GM18519 (cell line): ENCODE results near the gene PEX16.

Experiments used
- ATAC-seq: cut with Tn5 transposase; IDR thresholded peaks from one replicate; pipeline ENCODE4 v1.9.1; 2021; ENCODE audit warnings: mild to moderate bottlenecking, moderate library complexity; ENCODE audit not compliant: unreplicated experiment, low FRiP score

The PEX16 gene

DNA sequence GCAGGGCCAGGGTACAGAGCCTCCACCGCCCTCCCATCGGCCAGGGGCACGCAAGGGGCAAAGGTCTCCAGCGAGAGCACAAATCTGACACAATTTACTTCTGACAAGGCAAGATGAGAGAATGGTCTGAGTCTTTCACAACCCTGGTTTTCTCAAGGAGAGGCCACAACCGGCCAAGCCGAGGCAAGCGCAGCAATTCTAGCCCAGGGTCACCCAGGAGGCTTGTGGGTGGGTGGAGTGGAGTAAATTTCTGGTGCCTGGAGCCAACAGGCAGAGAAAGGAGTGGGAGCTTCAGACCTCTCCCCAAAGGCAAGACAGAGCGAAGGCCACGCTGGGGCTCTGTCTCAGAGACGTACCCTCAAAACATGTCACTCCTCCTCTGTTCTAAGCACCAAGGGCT is 14.1 kb upstream of the PEX16 start:
- ATAC-seq, result no peak

DNA sequence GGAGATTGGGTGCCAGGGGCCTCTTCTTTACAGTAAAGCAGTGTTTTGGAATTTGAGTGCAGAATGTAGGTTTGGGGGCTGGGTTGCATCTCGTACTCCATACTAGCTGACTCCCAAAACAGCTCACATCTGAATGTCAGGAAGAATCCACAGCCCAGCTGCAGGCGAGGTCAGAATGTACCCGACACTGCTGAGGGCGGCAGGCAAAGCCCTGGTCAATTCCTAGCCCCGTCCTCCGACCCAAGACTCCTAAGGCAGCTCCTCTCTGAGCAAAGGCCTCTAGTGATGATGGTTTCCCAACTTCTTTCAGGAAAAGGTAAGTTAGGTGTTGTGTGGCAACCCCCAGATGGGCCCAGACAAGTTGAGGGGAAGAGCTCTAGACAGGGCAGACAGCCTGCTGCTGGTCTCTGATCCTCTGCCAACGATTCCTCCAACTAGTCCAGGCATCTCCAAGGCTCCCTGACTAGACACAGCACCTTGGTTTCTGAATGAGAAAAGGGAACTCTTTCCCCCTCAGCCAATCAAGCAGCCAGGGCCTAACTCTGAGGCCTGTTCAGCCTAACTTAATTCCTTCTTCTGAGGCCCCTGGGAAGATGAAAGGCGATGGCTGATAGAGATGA is 13.4 kb upstream of the PEX16 start:
- ATAC-seq, result no peak

DNA sequence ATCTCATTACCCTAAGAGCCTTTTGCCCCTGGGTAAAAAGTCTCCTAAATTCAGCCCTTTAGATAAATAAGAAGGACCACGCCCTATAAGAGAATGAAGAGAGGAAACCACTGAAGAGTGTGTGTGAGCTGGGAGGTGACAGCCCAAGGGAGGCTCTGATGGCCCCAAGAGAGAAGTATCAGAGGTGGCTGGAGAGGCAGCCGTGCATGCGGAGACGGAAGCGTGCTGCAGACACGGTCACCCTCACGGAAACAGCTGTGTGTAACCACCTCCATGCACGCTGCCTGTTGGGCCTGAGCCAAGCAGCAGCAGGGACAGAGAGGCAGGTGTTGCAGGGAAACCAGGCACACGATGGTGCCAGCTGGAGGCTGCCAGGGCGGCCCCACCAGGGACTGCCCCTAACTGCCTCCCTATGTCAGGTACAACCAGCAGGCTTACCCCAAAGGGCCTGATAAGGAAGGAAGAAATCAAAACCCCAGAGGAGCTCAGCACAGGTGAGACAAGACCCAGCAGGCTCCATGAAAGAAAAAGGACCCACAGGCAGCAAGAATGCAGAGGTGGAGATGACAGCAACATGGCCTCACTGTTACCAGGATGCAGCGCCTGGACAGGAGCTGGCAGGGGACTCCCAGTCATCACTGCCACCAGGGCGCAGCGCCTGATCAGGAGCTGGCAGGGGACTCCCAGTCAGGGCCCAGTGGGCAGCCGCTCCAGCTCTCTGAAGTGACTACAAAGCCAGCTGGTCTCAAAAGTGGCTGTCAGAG is 12.5 kb upstream of the PEX16 start:
- peak; percentile 84 for ATAC-seq

DNA sequence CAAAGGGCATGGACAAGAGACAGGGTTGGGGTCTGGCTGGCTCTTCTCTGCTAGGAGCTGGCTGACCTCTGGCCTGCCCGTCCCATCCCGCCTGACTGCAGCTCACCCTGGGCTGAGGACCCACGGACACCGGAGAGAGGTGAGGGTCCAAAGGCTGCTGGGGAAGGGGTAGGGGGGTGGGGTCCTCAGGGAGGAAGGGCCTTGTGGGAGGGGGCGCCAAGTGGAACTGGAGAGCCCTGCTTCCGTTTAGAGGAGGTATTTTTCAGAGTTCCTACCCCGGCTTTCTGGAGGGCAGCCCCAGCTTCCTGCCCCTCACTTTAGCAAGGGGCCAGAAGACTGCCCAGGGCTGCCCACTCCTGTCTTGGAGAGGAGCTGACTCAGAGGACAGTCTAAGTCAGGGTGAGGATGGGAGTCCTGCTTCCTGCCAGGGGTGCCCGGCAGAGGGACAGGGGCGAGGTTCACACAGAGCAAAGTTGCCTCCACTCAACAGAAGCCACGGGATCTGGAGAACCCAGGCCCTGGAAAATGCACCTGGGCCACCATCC is 11.9 kb upstream of the PEX16 start:
- ATAC-seq, result no peak

DNA sequence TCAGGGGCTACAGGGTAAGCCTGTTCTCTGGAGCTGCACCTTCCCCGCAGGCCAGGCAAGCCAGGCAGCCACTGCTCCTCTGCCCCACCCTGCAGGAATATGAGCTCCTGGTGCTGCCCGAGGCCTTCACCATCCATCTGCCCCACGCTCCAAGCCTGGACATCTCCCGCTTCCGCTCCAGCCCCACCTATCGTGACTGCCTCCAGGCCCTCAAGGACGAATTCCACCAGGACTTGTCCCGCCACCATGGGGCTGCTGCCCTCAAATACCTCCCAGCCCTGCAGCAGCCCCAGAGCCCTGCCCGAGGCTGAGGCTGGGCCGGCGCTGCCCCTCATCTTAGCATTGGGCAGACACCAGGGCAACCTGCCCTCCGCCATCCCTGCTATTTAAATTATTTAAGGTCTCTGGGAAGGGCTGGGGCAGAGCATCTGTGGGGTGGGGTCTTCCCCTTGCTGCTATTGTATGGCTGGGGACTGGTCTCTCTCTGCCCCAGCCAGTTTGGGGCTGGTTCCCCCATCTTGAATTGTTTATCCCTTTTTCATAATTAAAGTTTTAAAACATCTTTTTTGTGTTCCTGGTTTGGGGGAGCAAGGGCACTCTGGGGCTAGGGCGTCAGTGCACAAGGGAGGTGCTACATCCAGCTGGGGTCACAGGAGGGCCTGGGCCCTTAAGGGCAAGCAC is 11.0 kb upstream of the PEX16 start:
- no peak for ATAC-seq

DNA sequence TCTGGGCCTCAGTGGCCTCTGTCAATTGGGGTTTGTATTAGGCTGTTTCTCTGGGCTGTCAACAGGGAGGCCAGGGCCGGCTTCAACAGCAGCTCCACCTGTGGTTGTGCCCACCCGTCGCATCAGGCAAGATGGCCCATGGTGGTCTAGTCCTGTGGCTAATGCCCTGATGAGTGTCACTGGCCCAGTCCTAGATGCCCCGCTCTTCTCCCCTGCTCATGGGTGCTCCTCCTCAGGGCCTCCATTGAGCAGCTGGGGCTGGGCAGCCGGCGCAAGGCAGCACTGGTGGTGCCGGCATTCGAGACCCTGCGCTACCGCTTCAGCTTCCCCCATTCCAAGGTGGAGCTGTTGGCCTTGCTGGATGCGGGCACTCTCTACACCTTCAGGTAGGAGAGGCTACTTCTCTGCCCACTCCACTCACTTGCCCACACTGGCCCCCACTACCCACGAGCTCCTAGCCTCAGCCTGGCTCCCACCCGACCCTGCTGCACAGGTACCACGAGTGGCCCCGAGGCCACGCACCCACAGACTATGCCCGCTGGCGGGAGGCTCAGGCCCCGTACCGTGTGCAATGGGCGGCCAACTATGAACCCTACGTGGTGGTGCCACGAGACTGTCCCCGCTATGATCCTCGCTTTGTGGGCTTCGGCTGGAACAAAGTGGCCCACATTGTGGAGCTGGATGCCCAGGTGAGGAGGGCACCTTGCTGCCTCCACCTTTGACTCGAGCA is 10.2 kb upstream of the PEX16 start:
- ATAC-seq, result no peak

DNA sequence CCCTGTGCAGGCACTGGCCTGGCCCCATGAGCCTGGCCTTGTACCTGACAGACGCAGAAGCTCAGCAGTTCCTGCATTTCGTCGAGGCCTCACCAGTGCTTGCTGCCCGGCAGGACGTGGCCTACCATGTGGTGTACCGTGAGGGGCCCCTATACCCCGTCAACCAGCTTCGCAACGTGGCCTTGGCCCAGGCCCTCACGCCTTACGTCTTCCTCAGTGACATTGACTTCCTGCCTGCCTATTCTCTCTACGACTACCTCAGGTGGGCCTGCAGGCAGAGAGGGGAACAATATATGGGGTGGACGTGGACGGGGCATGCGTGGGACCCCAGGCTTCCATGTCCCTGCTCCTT is 9.6 kb upstream of the PEX16 start:
- ATAC-seq, result no peak

DNA sequence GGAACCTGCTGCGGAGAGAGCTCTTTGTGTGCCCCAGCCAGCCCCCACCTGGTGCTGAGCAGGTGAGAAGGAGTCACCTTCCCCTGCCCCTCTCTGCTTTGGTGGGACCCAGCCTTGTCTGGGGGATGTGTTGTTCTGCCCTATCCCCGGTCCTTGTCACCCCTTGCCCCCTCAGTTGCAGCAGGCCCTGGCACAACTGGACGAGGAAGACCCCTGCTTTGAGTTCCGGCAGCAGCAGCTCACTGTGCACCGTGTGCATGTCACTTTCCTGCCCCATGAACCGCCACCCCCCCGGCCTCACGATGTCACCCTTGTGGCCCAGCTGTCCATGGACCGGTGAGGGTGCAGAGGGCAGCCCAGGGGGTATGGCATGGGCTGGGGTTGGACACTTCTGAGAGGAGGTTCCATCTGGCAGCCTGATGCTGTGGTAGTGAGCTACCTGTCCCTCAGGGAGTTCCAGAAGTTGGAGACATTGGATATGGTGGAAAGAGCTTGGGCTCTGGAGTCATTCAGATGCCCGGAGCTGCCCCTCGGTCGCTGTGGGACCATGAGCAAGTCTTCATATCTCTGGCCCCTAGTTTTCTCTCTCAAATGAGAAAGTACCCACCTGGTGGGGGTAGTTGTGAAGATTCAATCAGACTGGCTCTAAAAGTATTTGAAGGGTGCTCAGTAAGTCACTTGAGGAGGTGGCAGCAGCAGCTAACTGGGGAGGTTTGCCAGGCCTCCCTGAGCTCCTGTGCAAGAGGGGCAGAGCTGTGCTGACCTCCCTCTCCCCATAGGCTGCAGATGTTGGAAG is 9.1 kb upstream of the PEX16 start:
- no peak for ATAC-seq

DNA sequence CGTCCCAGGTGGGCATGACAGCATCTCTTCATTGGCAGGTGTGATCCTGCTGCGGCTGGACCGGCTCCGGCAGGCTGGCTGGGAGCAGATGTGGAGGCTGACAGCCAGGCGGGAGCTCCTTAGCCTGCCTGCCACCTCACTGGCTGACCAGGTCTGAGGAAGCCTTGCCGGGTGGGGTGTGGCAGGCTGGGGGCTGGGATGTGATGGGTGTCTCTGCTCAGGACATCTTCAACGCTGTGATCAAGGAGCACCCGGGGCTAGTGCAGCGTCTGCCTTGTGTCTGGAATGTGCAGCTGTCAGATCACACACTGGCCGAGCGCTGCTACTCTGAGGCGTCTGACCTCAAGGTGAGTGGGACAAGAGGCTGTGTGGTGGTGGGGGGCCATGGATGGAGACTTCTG is 8.3 kb upstream of the PEX16 start:
- no peak for ATAC-seq

DNA sequence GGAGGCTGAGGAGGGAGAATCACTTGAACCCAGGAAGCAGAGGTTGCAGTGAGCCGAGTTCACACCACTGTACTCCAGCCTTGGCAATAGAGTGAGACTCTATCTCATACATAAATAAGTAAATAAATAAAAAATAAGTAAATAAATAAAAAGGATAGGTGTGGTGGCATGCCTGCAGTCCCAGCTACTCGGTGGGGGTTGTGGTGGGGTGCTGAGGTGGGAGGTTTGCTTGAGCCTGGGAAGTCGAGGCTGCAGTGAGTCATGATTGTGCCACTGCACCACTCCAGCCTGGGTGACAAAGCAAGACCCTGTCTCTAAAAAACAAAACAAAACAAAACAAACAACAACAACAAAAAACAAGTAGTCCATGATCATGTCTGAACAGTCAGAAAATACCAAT is 7.9 kb upstream of the PEX16 start:
- ATAC-seq, result no peak

DNA sequence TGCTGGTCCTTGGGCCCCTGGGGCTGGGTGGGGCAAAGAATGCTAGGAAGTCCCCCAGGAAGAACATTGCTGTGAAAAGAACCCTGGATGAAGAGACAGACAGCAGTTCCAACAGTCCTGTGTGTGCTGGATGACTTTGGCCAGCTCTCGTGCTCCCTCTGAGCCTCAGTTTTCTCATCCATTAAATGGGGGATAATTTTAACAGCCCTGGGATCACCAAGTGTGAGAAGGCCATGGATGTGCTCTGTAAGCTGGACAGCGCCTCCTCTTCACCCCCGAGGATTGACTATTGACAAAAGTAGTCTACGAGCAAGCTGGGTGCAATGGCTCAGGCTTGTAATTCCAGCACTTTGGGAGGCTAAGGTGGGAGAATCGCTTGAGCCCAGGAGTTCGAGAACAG is 7.2 kb upstream of the PEX16 start:
- ATAC-seq, result no peak

DNA sequence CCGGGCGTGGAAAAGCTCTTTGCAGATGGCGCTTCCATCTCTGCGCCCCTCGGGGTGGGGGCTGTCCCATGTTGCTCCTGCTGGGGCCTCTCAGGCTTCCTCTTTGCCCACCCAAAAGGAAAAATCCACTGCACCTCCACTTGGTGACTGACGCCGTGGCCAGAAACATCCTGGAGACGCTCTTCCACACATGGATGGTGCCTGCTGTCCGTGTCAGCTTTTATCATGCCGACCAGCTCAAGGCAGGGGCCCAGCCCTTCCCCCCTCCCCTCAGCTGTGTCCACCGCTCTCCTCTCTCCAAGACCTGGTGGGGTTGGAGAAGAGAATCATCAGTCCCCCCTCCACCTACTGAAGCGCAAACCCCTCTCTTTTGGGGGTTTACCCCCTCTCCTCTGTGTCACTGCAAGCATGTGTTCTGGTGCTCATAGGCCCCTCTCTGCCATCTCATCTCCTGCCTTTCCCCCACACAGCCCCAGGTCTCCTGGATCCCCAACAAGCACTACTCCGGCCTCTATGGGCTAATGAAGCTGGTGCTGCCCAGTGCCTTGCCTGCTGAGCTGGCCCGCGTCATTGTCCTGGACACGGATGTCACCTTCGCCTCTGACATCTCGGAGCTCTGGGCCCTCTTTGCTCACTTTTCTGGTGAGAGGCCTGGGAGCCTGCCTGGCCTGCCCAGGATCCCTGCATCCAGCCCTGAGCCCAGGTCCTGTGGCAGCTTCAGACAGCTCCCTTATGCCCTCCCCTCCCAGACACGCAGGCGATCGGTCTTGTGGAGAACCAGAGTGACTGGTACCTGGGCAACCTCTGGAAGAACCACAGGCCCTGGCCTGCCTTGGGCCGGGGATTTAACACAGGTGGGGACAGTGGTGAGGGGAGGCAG is 6.6 kb upstream of the PEX16 start:
- ATAC-seq, result no peak

DNA sequence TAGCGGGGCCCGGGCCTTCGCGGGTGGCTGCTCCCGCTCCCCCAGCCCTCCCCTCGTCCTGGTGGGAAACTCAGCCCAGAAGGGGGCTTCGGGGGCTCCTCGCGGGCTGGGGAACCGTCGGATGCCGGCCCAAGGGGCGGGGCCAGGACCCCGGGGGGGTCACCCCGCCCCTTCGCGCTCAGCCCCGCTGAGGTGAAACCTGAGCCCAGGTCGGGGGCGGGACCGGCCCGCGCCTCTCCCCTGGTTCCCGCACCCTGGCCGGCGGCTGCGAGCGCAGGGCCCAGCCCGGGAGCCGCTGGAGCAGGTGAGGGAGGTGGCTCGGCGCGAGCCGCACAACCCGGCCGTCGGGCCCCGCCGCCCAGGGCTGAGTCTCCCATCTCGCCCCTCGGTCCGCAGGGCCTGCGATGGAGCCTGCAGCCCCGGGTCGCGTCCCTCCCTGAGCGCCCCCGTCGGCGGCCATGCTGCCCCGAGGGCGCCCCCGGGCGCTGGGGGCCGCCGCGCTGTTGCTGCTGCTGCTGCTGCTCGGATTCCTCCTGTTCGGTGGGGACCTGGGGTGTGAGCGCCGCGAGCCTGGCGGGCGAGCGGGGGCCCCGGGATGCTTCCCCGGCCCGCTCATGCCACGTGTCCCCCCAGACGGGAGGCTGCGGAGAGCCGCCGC is 4.9 kb upstream of the PEX16 start, which contains the start of gene LARGE2:
Gene LARGE2 (plus strand): TSS at position 232 of the 658 bp plus-strand sequence. CDS start 227 bp downstream, at position 459.
- ATAC-seq, result no peak

DNA sequence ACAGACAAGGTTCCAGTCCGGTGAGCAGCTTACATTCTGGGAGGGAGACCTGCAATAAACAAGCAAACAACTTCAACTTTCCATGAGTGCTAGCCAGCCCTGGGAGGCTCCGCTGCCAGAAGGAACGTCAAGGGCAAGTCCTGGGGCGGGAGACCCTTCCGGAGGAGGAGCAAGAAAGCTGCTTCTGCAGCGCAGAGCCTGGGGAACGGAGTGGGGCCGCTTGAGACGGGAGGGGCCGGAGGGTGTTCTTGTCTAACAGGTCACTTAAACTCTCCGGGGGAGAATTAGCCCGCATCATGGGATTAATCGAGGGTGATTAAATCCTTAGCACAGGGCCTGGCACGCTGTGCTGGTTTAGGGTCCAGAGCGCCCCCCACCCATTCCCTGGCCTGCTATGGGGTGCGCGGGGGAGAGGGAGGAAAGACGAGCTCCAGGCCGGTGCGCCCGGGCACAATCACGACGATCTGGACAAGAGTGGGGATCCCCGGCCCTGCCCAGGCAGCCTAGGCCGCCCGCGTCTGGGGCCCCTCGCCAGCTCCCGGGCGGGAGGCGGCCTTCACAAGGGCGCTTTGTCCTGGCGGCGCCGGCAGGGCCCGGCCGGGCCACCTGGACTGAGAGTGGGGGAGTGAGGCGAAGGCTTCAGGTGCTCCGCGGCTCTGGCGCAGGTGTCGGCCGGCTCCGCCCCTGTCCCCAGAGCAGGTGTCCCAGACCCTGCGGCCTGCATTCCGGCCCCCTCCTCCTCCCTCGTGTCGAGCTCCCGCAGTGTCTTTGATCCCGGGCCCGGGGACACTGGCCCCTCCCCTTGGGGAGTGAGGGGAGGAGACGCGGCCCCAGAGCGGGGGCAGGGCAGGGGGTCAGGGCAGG is 4.1 kb upstream of the PEX16 start:
- no peak for ATAC-seq

DNA sequence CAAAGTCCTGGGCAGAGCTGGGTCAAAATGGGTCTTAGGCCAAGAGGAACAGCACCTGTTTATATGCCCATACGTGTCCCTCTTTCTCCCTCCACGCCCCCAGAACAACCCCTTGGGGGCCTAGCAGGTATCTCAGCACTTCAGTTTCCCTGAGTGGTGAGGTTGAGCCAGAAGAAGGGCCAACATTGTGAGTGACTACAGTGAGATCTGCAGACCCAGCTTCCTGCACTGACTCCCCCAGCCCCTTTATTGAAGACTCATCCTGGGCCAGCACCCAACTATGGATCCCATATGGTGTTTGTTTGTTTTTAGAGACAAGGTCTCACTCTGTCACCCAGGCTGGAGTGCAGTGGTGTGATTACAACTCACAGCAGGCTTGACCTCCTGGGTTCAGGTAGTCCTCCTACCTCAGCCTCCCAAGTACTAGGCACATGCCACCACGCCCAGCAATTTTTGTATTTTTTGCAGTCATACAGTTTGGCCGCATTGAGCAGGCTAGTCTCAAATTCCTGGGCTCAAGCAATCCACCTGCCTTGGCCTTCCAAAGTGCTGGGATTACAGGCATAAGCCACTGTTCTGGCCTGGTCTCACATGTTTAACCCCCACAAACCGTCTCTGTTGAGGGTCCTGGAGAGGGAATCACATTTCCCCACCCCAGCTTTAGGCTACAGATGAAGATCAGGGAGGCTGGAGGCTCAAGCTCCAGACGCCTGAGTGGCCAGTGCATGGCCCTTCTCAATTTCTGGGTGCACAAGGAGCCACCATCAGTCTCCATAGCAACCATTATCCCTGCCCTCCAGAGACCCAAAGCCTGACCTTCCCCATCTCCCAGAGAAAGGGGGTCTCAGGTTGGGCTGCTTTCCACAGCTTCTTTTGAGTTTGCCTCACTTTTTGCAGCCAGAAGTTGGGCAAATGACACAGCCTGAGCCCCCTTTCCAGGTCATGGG is 3.1 kb upstream of the PEX16 start:
- ATAC-seq, result no peak

DNA sequence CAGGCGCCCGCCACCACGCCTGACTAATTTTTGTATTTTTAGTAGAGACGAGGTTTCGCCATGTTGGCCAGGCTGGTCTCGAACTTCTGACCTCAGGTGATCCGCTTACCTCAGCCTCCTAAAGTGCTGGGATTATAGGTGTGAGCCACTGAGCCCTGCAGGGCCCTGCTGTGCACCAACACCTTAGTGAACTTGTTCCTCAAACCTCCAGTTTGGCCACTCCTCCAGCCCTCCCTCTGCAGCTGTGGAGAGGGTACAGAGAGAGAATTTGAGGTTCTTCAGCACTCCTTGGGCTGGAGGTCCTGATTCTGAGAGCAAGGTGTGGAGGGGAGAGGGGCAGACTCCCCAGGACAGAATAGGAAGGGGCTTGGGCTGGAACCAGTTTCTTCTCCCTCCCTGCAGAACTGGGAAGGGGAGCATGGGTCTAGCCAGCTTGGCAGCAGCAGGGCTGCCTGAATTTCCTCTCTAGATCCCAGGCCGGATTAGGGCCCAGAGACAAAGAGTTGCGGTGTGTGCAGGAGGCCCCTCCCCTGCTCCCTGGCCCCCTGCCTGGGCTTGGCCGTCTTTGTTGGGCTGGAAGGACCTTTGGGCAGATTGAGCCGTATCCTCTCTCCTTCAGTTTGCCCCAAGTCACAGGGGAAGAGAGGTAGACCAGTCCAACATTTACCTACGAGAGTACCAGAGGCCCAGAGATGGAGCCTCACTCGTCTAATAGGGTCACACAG is 2.3 kb upstream of the PEX16 start:
- ATAC-seq, result no peak
